Measurements from ENCODE around the gene CLTC.
A peak's percentile ranks its signal among the peaks of the same experiment; 100 is the strongest.

Gene CLTC

GRCh38 chr17:59621771-59622170 is 2.1 kb downstream of the CLTC start:
- Mint-ChIP-seq H3K36me3 (ENCODE audit: low read depth) (peaks cover 58% of the 10 kb centered on the region), H3K4me1 (ENCODE audit: low read depth) (peaks cover 25% of the 10 kb centered on the region), H3K4me3 (peak overlapping the region; percentile 90), H3K9me3 (no peaks in the 10 kb centered on the region), H3K27ac (peak overlapping the region; percentile 99), H3K27me3 (no peaks in the 10 kb centered on the region)
- intact Hi-C loops (cut with micrococcal nuclease), result loop anchor here (1.0 kb wide), 1 partner anchor 13 kb away; no protein-coding TSS in a partner anchor

DNA sequence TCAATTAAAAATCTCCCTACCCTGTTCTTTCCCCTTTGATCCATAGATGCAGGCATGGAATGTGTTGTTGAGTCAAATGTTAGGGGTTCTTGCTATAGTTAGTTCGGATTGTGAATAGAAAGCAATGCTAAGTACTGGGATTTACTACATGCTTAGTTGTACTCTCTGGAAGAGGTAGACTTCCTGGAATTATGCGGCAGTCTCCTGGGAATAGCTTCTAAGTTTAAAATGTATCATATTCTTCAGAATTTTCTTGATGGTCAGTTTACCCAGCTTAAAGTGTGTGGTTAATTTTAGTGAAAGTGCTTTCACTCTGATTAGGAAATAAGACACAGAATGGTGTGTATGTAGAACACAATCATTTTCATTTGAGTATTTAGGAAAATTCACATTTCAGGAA is 3.5 kb downstream of the CLTC start:
- peak overlapping the region; percentile 90 for H3K4me3 Mint-ChIP-seq
- intact Hi-C loops (cut with micrococcal nuclease), result no loop called here
- H3K36me3 Mint-ChIP-seq (ENCODE audit: low read depth), result peaks cover 58% of the 10 kb centered on the region
- no peaks in the 10 kb centered on the region for H3K27me3 Mint-ChIP-seq
- peaks cover 32% of the 10 kb centered on the region for H3K4me1 Mint-ChIP-seq (ENCODE audit: low read depth)
- H3K9me3 Mint-ChIP-seq, result no peaks in the 10 kb centered on the region
- peak overlapping the region; percentile 99 for H3K27ac Mint-ChIP-seq

GRCh38 chr17:59626756-59627155 is 7.1 kb downstream of the CLTC start:
- intact Hi-C loops (cut with micrococcal nuclease), result no loop called here

GRCh38 chr17:59627274-59627673 is 7.6 kb downstream of the CLTC start:
- Mint-ChIP-seq H3K27ac (peak overlapping the region; percentile 76), H3K36me3 (ENCODE audit: low read depth) (peaks cover 49% of the 10 kb centered on the region), H3K9me3 (no peaks in the 10 kb centered on the region), H3K27me3 (no peaks in the 10 kb centered on the region), H3K4me1 (ENCODE audit: low read depth) (peaks cover 57% of the 10 kb centered on the region), H3K4me3 (peak overlapping the region; percentile 39)
- intact Hi-C loops (cut with micrococcal nuclease), result no loop called here

More at GRCh38 chr17:59626756-59627155, 7.1 kb downstream of the CLTC start:
- Mint-ChIP-seq H3K4me3 (peak overlapping the region; percentile 39), H3K9me3 (no peaks in the 10 kb centered on the region), H3K36me3 (ENCODE audit: low read depth) (peaks cover 55% of the 10 kb centered on the region), H3K27ac (peak overlapping the region; percentile 76), H3K4me1 (ENCODE audit: low read depth) (peaks cover 59% of the 10 kb centered on the region), H3K27me3 (no peaks in the 10 kb centered on the region)

GRCh38 chr17:59627770-59628171 is 8.1 kb downstream of the CLTC start:
- peaks cover 56% of the 10 kb centered on the region for H3K4me1 Mint-ChIP-seq (ENCODE audit: low read depth)
- peaks cover 44% of the 10 kb centered on the region for H3K36me3 Mint-ChIP-seq (ENCODE audit: low read depth)
- peak overlapping the region; percentile 76 for H3K27ac Mint-ChIP-seq
- no peaks in the 10 kb centered on the region for H3K9me3 Mint-ChIP-seq
- peak overlapping the region; percentile 39 for H3K4me3 Mint-ChIP-seq
- intact Hi-C loops (cut with micrococcal nuclease), result no loop called here
- no peaks in the 10 kb centered on the region for H3K27me3 Mint-ChIP-seq

DNA sequence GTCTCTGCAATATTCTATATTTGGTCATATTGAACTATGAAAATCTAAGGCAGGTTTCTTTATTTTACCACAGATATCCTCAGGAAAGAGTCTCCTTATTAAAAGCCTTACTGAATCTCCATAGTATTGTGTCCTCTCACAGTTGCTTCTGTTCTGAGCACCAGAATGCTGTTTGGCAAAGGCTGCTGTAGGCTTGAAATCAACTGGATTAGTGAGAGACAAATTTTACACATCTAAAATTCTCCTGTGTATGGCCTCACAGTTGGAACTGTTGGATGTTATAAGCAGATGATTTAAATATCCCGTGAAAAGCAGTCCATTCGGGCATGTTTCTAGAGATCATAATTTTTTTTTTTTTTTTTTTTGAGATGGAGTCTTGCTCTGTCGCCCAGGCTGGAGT is 9.5 kb downstream of the CLTC start:
- no peak overlapping the region for H3K4me3 Mint-ChIP-seq
- peaks cover 56% of the 10 kb centered on the region for H3K4me1 Mint-ChIP-seq (ENCODE audit: low read depth)

DNA sequence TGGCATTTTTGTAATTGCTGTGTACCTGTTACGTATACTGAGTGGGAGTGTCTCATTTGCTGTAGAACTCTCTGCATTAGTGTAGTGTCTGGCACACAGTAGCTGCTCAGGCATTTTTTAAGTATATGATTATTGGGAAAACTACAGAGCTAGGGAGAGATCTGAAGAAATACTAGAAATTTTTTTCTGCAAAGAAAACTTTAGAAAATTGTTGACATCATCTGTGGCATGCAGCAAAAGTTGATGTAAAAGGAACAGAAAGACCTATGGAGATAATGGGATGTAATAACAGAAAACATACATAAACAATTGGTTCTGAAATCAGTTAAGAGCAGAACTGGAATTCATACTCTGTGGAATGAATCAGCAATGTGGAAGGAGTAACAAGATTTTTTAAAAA is 11.6 kb downstream of the CLTC start:
- intact Hi-C loops (cut with micrococcal nuclease), result no loop called here
- no peaks in the 10 kb centered on the region for H3K9me3 Mint-ChIP-seq
- no peak overlapping the region for H3K4me3 Mint-ChIP-seq
- H3K27ac Mint-ChIP-seq, result peak overlapping the region; percentile 79
- no peaks in the 10 kb centered on the region for H3K27me3 Mint-ChIP-seq
- peaks cover 57% of the 10 kb centered on the region for H3K4me1 Mint-ChIP-seq (ENCODE audit: low read depth)
- H3K36me3 Mint-ChIP-seq (ENCODE audit: low read depth), result peaks cover 37% of the 10 kb centered on the region

More for the DNA sequence above, 9.5 kb downstream of the CLTC start:
- Mint-ChIP-seq H3K27me3 (no peaks in the 10 kb centered on the region), H3K36me3 (ENCODE audit: low read depth) (peaks cover 39% of the 10 kb centered on the region), H3K9me3 (no peaks in the 10 kb centered on the region), H3K27ac (peak overlapping the region; percentile 76)
- intact Hi-C loops (cut with micrococcal nuclease), result no loop called here

DNA sequence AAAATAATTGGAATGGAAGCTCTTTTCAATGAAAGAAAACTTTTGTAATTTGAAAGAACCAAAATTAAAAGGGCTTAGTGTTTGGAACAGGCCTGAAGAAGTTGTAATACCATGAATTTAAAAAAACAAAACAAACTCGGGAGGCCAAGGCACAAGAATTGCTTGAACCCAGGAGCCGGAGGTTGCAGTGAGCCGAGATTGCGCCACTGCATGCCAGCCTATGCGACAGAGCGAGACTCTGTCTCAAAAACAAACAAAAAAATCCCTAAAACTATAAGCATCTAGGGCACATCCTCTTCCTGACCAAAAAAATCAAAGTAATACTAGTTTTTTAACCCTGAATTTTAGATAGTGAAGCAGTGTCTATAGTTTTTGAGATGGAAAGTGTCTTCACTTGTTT is 12.7 kb downstream of the CLTC start:
- H3K27me3 Mint-ChIP-seq, result no peaks in the 10 kb centered on the region
- H3K27ac Mint-ChIP-seq, result peak overlapping the region; percentile 79
- H3K9me3 Mint-ChIP-seq, result no peaks in the 10 kb centered on the region
- H3K4me3 Mint-ChIP-seq, result no peak overlapping the region
- intact Hi-C loops (cut with micrococcal nuclease), result no loop called here
- H3K36me3 Mint-ChIP-seq (ENCODE audit: low read depth), result peaks cover 41% of the 10 kb centered on the region
- H3K4me1 Mint-ChIP-seq (ENCODE audit: low read depth), result peaks cover 57% of the 10 kb centered on the region

DNA sequence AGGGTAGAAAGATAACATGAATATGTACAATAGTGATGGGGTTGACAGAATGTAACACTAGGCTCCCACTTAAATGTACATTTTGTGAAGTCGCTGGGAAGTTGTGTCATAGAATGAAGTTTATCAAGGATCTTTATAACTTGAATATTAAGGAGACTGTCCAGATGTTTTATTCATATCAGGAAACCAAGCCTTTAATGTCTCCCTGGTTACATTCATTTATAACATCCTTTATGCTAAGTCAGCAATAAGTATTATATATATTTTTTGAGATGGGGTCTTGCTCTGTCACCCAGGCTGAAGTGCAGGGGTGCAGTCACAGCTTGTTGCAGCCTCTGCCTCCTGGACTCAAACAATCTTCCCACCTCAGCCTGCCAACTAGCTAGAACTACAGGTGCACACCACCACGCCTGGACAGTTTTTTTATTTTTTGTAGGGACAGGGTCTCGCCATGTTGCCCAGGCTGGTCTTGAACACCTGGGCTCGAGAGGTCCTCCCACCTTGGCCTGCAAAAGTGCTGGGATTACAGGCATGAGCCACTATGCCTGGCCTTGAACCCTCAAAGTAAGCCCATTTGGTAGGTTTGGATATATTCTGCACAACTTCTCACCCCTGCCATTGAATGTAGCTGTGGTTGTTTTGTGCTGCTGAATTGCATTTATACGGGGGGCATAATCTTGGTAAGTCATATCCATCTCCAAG is 14.1 kb downstream of the CLTC start:
- Mint-ChIP-seq H3K36me3 (ENCODE audit: low read depth) (peaks cover 41% of the 10 kb centered on the region), H3K4me1 (ENCODE audit: low read depth) (peaks cover 51% of the 10 kb centered on the region), H3K27ac (peak overlapping the region; percentile 79), H3K4me3 (no peak overlapping the region), H3K9me3 (no peaks in the 10 kb centered on the region), H3K27me3 (no peaks in the 10 kb centered on the region)
- intact Hi-C loops (cut with micrococcal nuclease), result loop anchor here (1.0 kb wide), 1 partner anchor 13 kb away; no protein-coding TSS in a partner anchor

DNA sequence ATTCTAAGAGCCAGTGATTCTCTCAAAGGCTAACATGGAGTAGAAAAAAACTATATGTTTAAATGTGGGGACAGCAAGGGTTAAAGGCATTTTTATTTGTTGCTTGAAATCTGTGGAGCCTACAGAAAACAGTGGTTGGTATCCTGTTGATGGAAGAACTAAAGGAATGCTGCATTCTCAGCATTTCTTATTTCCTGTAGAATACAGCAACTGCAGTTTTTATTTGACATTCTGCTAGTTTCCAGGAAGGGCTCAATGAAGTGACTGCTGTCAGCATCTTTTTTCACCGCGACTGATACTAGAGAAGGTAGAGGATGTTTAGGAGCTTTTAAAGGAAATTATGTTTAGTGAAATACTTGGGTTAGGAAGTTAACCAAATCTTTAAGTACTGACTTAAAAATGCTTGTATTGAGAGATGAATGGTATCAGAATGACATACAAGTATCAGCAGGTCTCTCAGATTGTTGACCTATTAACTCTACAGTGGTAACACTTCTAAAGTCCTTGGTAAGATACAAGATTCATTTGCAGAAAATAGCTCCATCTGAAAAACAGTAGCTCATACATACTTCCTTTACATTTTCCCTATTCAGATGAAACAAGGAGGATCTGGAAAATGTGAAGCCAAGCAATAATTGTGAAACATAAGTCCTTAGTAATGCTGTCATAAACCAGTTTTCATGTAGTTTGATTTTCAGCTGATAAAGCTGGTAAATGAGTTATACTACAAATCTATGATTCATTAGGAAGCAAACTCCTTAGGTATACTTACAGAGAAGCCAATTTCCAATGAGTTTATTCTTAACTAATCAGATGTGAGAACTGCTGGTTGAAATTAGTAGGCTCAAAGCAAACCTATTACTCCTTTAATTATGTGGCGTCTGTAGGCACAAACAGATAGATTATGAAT is 15.2 kb downstream of the CLTC start:
- H3K4me1 Mint-ChIP-seq (ENCODE audit: low read depth), result peaks cover 46% of the 10 kb centered on the region
- peak overlapping the region; percentile 79 for H3K27ac Mint-ChIP-seq
- no peaks in the 10 kb centered on the region for H3K9me3 Mint-ChIP-seq

GRCh38 chr17:59637611-59638310 is 18.1 kb downstream of the CLTC start:
- Mint-ChIP-seq H3K4me3 (peak overlapping the region; percentile 7), H3K27ac (peak overlapping the region; percentile 57)

More for the DNA sequence above, 15.2 kb downstream of the CLTC start:
- Mint-ChIP-seq H3K27me3 (no peaks in the 10 kb centered on the region), H3K4me3 (peak overlapping the region; percentile 30), H3K36me3 (ENCODE audit: low read depth) (peaks cover 30% of the 10 kb centered on the region)
- intact Hi-C loops (cut with micrococcal nuclease), result loop anchor here (1.0 kb wide), 1 partner anchor 14 kb away; no protein-coding TSS in a partner anchor

GRCh38 chr17:59638553-59638952 is 18.9 kb downstream of the CLTC start:
- Mint-ChIP-seq H3K36me3 (ENCODE audit: low read depth) (peaks cover 40% of the 10 kb centered on the region), H3K9me3 (no peaks in the 10 kb centered on the region), H3K4me1 (ENCODE audit: low read depth) (peaks cover 50% of the 10 kb centered on the region), H3K4me3 (no peak overlapping the region), H3K27me3 (no peaks in the 10 kb centered on the region), H3K27ac (peak overlapping the region; percentile 57)
- intact Hi-C loops (cut with micrococcal nuclease), result no loop called here

More at GRCh38 chr17:59637611-59638310, 18.1 kb downstream of the CLTC start:
- Mint-ChIP-seq H3K27me3 (no peaks in the 10 kb centered on the region), H3K9me3 (no peaks in the 10 kb centered on the region), H3K36me3 (ENCODE audit: low read depth) (peaks cover 32% of the 10 kb centered on the region), H3K4me1 (ENCODE audit: low read depth) (peaks cover 47% of the 10 kb centered on the region)
- intact Hi-C loops (cut with micrococcal nuclease), result no loop called here

GRCh38 chr17:59641799-59642484 is 22.2 kb downstream of the CLTC start:
- H3K27me3 Mint-ChIP-seq, result no peaks in the 10 kb centered on the region
- peaks cover 57% of the 10 kb centered on the region for H3K4me1 Mint-ChIP-seq (ENCODE audit: low read depth)
- H3K27ac Mint-ChIP-seq, result peak overlapping the region; percentile 15
- no peaks in the 10 kb centered on the region for H3K9me3 Mint-ChIP-seq
- H3K4me3 Mint-ChIP-seq, result peak overlapping the region; percentile 7
- intact Hi-C loops (cut with micrococcal nuclease), result no loop called here
- peaks cover 58% of the 10 kb centered on the region for H3K36me3 Mint-ChIP-seq (ENCODE audit: low read depth)

All from dendritic cell treated with granulocyte-macrophage colony-stimulating factor and Interleukin-4, amounts not matched to agents 40 ng/mL and 50 ng/mL, for 4 days (primary cell).